ENCODE results near the gene NQO2.

Gene NQO2

GRCh38 chr6:2988426-2989331 is 11.0 kb upstream of the NQO2 start (continued):
- TF ChIP-seq PRDM2 (tag by site-specific recombination; IDR thresholded peaks at IDR 0.05; ENCODE audit: borderline replicate concordance) (no peak), ZBTB17 (tag by site-specific recombination; IDR thresholded peaks at IDR 0.05) (peak; percentile 99), ZNF580 (tag by site-specific recombination; IDR thresholded peaks at IDR 0.05) (no peak), ZNF837 (tag by site-specific recombination; IDR thresholded peaks at IDR 0.05) (no peak), ZNF302 (tag by site-specific recombination; IDR thresholded peaks at IDR 0.05; ENCODE audit: low read depth) (no peak), ZNF239 (tag by site-specific recombination; IDR thresholded peaks at IDR 0.05) (no peak), PBX3 (CRISPR knock-in tag; IDR thresholded peaks at IDR 0.05) (peak; percentile 95), ZNF398 (tag by site-specific recombination; IDR thresholded peaks at IDR 0.05) (peak; percentile 67), ZNF521 (tag by site-specific recombination; IDR thresholded peaks at IDR 0.05) (no peak), ZNF426 (tag by site-specific recombination; IDR thresholded peaks at IDR 0.05) (no peak), MEIS1 (CRISPR knock-in tag; IDR thresholded peaks at IDR 0.05; ENCODE audit: borderline replicate concordance) (no peak), ZNF555 (tag by site-specific recombination; conservative IDR thresholded peaks at IDR 0.05) (no peak), ZNF561 (tag by site-specific recombination; IDR thresholded peaks at IDR 0.05; ENCODE audit: borderline replicate concordance) (peak; percentile 91), TSHZ1 (tag by site-specific recombination; IDR thresholded peaks at IDR 0.05; ENCODE audit: borderline replicate concordance) (0 out of 2 replicates have a peak, but pooled peaks have one; percentile 10), RBAK (tag by site-specific recombination; IDR thresholded peaks at IDR 0.05) (no peak), ZNF777 (tag by site-specific recombination; IDR thresholded peaks at IDR 0.05; ENCODE audit: borderline replicate concordance) (0 out of 2 replicates have a peak, but pooled peaks have one; percentile 14), KLF7 (tag by site-specific recombination; IDR thresholded peaks at IDR 0.05; ENCODE audit: borderline replicate concordance) (peak; percentile 70), ZNF558 (tag by site-specific recombination; IDR thresholded peaks at IDR 0.05) (no peak), REPIN1 (tag by site-specific recombination; IDR thresholded peaks at IDR 0.05; ENCODE audit: low read depth) (no peak), ZFHX2 (tag by site-specific recombination; conservative IDR thresholded peaks at IDR 0.05) (peak; percentile 82), ZNF660 (tag by site-specific recombination; IDR thresholded peaks at IDR 0.05) (no peak), MZF1 (tag by site-specific recombination; IDR thresholded peaks at IDR 0.05; ENCODE audit: borderline replicate concordance) (no peak; the same call in 1 of the 2 replicates), ZNF221 (tag by site-specific recombination; IDR thresholded peaks at IDR 0.05; ENCODE audit: borderline replicate concordance) (0 out of 2 replicates have a peak, but pooled peaks have one; percentile 16), ZNF335 (tag by site-specific recombination; conservative IDR thresholded peaks at IDR 0.05) (peak; percentile 93)
